Kidney (tissue), 14 donors: ENCODE data around the gene PTTG1IP2. TPM values are rescaled to one million over a fixed set of nuclear protein-coding genes. Genes with fewer than 3 reads are reported as not detected.

Experiments
- DNase-seq, 5 donors: peaks; one replicate each; pipeline ENCODE4 v3.0.0-alpha.2; 2013 to 2020
- FAIRE-seq: peaks from 2 replicates; lab custom pipeline; 2012; peaks lifted over from hg19 to GRCh38; lab: Jason Lieb, UNC
- H3K27ac ChIP-seq, 2 donors: one replicate each; pipeline ENCODE4 v1.7.0; 2013; ENCODE audit warnings: low read depth in 2 of 2, low read length in 2 of 2, inconsistent platforms in 1 of 2
- H3K27me3 ChIP-seq: one replicate; pipeline ENCODE4 v1.7.1; 2013; ENCODE audit warnings: low read length, inconsistent platforms; ENCODE audit not compliant: control insufficient read depth, insufficient read depth
- H3K36me3 ChIP-seq, 3 donors: one replicate each; pipeline versions ENCODE4 v1.7.0 to v1.7.1; 2013; ENCODE audit warnings: low read length in 3 of 3, control low read depth in 1 of 3, inconsistent platforms in 1 of 3; ENCODE audit not compliant: insufficient read depth in 3 of 3, control insufficient read depth in 2 of 3
- H3K4me1 ChIP-seq, 3 donors: one replicate each; pipeline versions ENCODE4 v1.7.0 to v1.7.1; 2013; ENCODE audit warnings: low read length in 3 of 3, inconsistent platforms in 1 of 3, low read depth in 1 of 3; ENCODE audit not compliant: control insufficient read depth in 2 of 3, insufficient read depth in 2 of 3
- H3K4me3 ChIP-seq, 3 donors: one replicate each; pipeline versions ENCODE4 v1.7.0 to v1.8.1; 2013; ENCODE audit warnings: low read length in 3 of 3, control low read depth in 1 of 3, inconsistent platforms in 1 of 3
- H3K9ac ChIP-seq, 3 donors: one replicate each; pipeline versions ENCODE4 v1.7.0 to v1.7.1; 2013; ENCODE audit warnings: low read length in 3 of 3, control low read depth in 1 of 3, inconsistent platforms in 1 of 3
- H3K9me3 ChIP-seq, 3 donors: one replicate each; pipeline versions ENCODE4 v1.7.0 to v1.7.1; 2013; ENCODE audit warnings: low read length in 3 of 3, control low read depth in 1 of 3, inconsistent platforms in 1 of 3; ENCODE audit not compliant: control insufficient read depth in 2 of 3, insufficient read depth in 1 of 3
- CTCF ChIP-seq: IDR thresholded peaks from 3 replicates; pipeline ENCODE4 v1.5.1; 2012; ENCODE audit warnings: mild to moderate bottlenecking, moderate library complexity, borderline replicate concordance; ENCODE audit not compliant: insufficient read depth; ENCODE audit errors: extremely low read depth
- intact Hi-C: fragments of 100-400 bp; cut with DNase I; formaldehyde crosslinking; loops from one replicate; pipeline ENCODE4 v1.11.1; 2022
- polyA plus RNA-seq: library from polyadenylated mRNA; stranded (reverse); fragments of 350-450 nt; fragmentation: Illumina TruSeq; extraction: RNeasy Lipid Tissue Mini Kit (QIAGEN cat#74804); gene quantifications from one replicate; pipeline ENCODE4 v1.2.3, GENCODE V29; 2014; ENCODE audit warnings: low read depth, low replicate concordance; ENCODE audit not compliant: insufficient read depth
- total RNA-seq: library from RNA; stranded (reverse); fragmentation: NEBNext Ultra II Directional; extraction: Animal tissue kit (Norgen Biotek cat#: 25700); gene quantifications from one replicate; pipeline ENCODE4 v1.2.1, GENCODE V29; 2021
- donor health status: control.
- donor health status: control.
- donor health status: control.
- donor health status: control.
- donor health status: control.
- donor health status: DM: yes; HTN: yes; CAD: no.
- donor health status: Normal renal cell carcinoma (clear cell type).

The PTTG1IP2 gene
- total and polyA plus RNA-seq, 2 donors from 2014 or later, result not detected

GRCh38 chr7:90485734-90486316 is 16.4 kb downstream of the PTTG1IP2 start:
- DNase-seq, result no peak
- Histone ChIP-seq H3K27ac (no peak overlapping the region), H3K4me3 (no peak overlapping the region), H3K27me3 (no peaks in the 10 kb centered on the region), H3K9ac (no peak overlapping the region), H3K4me1 (no peaks in the 10 kb centered on the region), H3K9me3 (no peaks in the 10 kb centered on the region), H3K36me3 (no peaks in the 10 kb centered on the region)
- FAIRE-seq, result no peak
- TF ChIP-seq CTCF, result no peak
- intact Hi-C loops, result no loop called here

- H3K27me3 ChIP-seq, result no peaks in the 10 kb centered on the region
- no peak overlapping the region for H3K9ac ChIP-seq
- no peaks in the 10 kb centered on the region for H3K36me3 ChIP-seq
- H3K9me3 ChIP-seq, result no peaks in the 10 kb centered on the region
- intact Hi-C loops, result no loop called here
- FAIRE-seq (no peak), DNase-seq (no peak)
- no peaks in the 10 kb centered on the region for H3K4me1 ChIP-seq
- no peak for TF ChIP-seq CTCF
- no peak overlapping the region for H3K27ac ChIP-seq
- no peak overlapping the region for H3K4me3 ChIP-seq
These were observed 18.4 kb downstream of the PTTG1IP2 start for GRCh38 chr7:90487808-90488207.

- no peak for FAIRE-seq
- intact Hi-C loops, result no loop called here
- no peaks in the 10 kb centered on the region for H3K4me1 ChIP-seq
- no peak for DNase-seq
- no peaks in the 10 kb centered on the region for H3K27me3 ChIP-seq
- no peak overlapping the region for H3K27ac ChIP-seq
- no peak overlapping the region for H3K4me3 ChIP-seq
- TF ChIP-seq CTCF, result no peak
- no peaks in the 10 kb centered on the region for H3K9me3 ChIP-seq
- no peak overlapping the region for H3K9ac ChIP-seq
- H3K36me3 ChIP-seq, result no peaks in the 10 kb centered on the region
These were observed 18.8 kb downstream of the PTTG1IP2 start for GRCh38 chr7:90488220-90488619.

GRCh38 chr7:90492250-90492649 is 22.8 kb downstream of the PTTG1IP2 start:
- no peak for FAIRE-seq
- intact Hi-C loops, result no loop called here
- TF ChIP-seq CTCF, result no peak

More at GRCh38 chr7:90492250-90492649, 22.8 kb downstream of the PTTG1IP2 start:
- Histone ChIP-seq H3K27me3 (no peaks in the 10 kb centered on the region), H3K4me3 (no peak overlapping the region), H3K9ac (no peak overlapping the region), H3K27ac (no peak overlapping the region), H3K9me3 (no peaks in the 10 kb centered on the region), H3K36me3 (no peaks in the 10 kb centered on the region), H3K4me1 (no peaks in the 10 kb centered on the region)
- no peak for DNase-seq
